Erythroblast (primary cell): ENCODE measurements around the gene CBR3.

ENCODE experiments used
- GATA1 ChIP-seq: IDR thresholded peaks from 2 replicates; pipeline ENCODE4 v1.6.1; 2011; ENCODE audit warnings: low read depth, mild to moderate bottlenecking, control low read depth, low read length, moderate library complexity
- POLR2A ChIP-seq: IDR thresholded peaks from 2 replicates; pipeline ENCODE4 v1.6.1; 2011; ENCODE audit warnings: mild to moderate bottlenecking, low read length

GRCh38 chr21:36126208-36126565, 8.7 kb upstream of the CBR3 start:
- TF ChIP-seq GATA1 = no peak
- TF ChIP-seq POLR2A = no peak
